ENCODE results near the gene CTNNA3.

GRCh38 chr10:66222462-66223046 is 1473.4 kb downstream of the CTNNA3 start:
- TF ChIP-seq CTCF (IDR thresholded peaks at IDR 0.05) (no peak), POLR2A (IDR thresholded peaks at IDR 0.05) (no peak), EP300 (IDR thresholded peaks at IDR 0.05) (no peak)

Data from upper lobe of left lung (tissue), 4 donors.